Fibroblast of skin of left quadriceps (primary cell): ENCODE results near the gene AFDN.

Experiments
- DNase-seq, 2 experiments: peaks; one replicate each; pipeline ENCODE4 v3.0.0-alpha.2; 2013; ENCODE audit warnings: low read depth in 2 of 2

AFDN gene

GRCh38 chr6:168021581-168021980 is 194.9 kb downstream of the AFDN start:
- DNase-seq: no peak
